H1 (cell line): Measurements from ENCODE around the gene CCNK.

Experiments
- CTCF ChIP-seq, 3 experiments: IDR thresholded peaks; 1 replicate in 2 of 3; 2 replicates in 1 of 3; pipeline versions ENCODE4 v1.5.1 to v1.6.1; 2011; ENCODE audit warnings: low read length in 3 of 3, mild to moderate bottlenecking in 3 of 3, inconsistent platforms in 2 of 3, low read depth in 1 of 3, moderate library complexity in 1 of 3; ENCODE audit not compliant: insufficient read depth in 1 of 3; ENCODE audit errors: control extremely low read depth in 1 of 3
- POLR2AphosphoS5 ChIP-seq: IDR thresholded peaks from 2 replicates; pipeline ENCODE4 v1.6.1; 2011; ENCODE audit warnings: low read depth, low read length

- TF ChIP-seq CTCF (IDR thresholded peaks at IDR 0.05; ENCODE audit: control extremely low read depth in 1 of 3, insufficient read depth in 1 of 3, low read depth in 1 of 3, low read length in 3 of 3) (no peak), POLR2AphosphoS5 (no peak)
Observed at GRCh38 chr14:99513946-99514551, 32.8 kb downstream of the CCNK start.
